ENCODE measurements around the gene MAPK7.

Gene MAPK7

GRCh38 chr17:19332371-19333131 is 45.7 kb upstream of the MAPK7 start:
- no peak for TF ChIP-seq CTCF (IDR thresholded peaks at IDR 0.05; ENCODE audit: low read depth, low read length)
- H3K4me3 ChIP-seq (replicated peaks in 1 of 2; ENCODE audit: low read depth in 2 of 2, low read length in 2 of 2): no peak overlapping the region
- no peak for DNase-seq (ENCODE audit: low read depth in 2 of 2)

GRCh38 chr17:19333132-19333440 is 45.2 kb upstream of the MAPK7 start:
- TF ChIP-seq CTCF (IDR thresholded peaks at IDR 0.05; ENCODE audit: low read depth, low read length): no peak
- DNase-seq (ENCODE audit: low read depth in 2 of 2): no peak
- no peak overlapping the region for H3K4me3 ChIP-seq (replicated peaks in 1 of 2; ENCODE audit: low read depth in 2 of 2, low read length in 2 of 2)

- no peak overlapping the region for H3K4me3 ChIP-seq (replicated peaks in 1 of 2; ENCODE audit: low read depth in 2 of 2, low read length in 2 of 2)
- no peak for DNase-seq (ENCODE audit: low read depth in 2 of 2)
- TF ChIP-seq CTCF (IDR thresholded peaks at IDR 0.05; ENCODE audit: low read depth, low read length): no peak
These were observed 44.5 kb upstream of the MAPK7 start for GRCh38 chr17:19333736-19334290.

GRCh38 chr17:19334331-19334730 is 44.0 kb upstream of the MAPK7 start:
- H3K4me3 ChIP-seq (replicated peaks in 1 of 2; ENCODE audit: low read depth in 2 of 2, low read length in 2 of 2): no peak overlapping the region
- no peak for DNase-seq (ENCODE audit: low read depth in 2 of 2)
- no peak for TF ChIP-seq CTCF (IDR thresholded peaks at IDR 0.05; ENCODE audit: low read depth, low read length)

- DNase-seq (ENCODE audit: low read depth in 2 of 2): no peak
- no peak for TF ChIP-seq CTCF (IDR thresholded peaks at IDR 0.05; ENCODE audit: low read depth, low read length)
These were observed 42.2 kb upstream of the MAPK7 start for GRCh38 chr17:19335951-19336631.

GRCh38 chr17:19336938-19337711 is 41.2 kb upstream of the MAPK7 start:
- DNase-seq (ENCODE audit: low read depth in 2 of 2): no peak
- H3K4me3 ChIP-seq (replicated peaks in 1 of 2; ENCODE audit: low read depth in 2 of 2, low read length in 2 of 2): no peak overlapping the region
- TF ChIP-seq CTCF (IDR thresholded peaks at IDR 0.05; ENCODE audit: low read depth, low read length): no peak

More at GRCh38 chr17:19335951-19336631, 42.2 kb upstream of the MAPK7 start:
- H3K4me3 ChIP-seq (replicated peaks in 1 of 2; ENCODE audit: low read depth in 2 of 2, low read length in 2 of 2): no peak overlapping the region
